Testis (tissue), 3 donors: ENCODE data around the gene DLG1. TPM values are rescaled to one million over a fixed set of nuclear protein-coding genes. Genes with fewer than 3 reads are reported as not detected.

ENCODE experiments used
- DNase-seq: peaks from one replicate; pipeline ENCODE4 v3.0.0-alpha.2; 2019
- H3K27ac ChIP-seq, 2 donors: fragments of 200-600 bp; sonication (generic); one replicate each; pipeline ENCODE4 v1.5.1; 2019
- H3K27me3 ChIP-seq: fragments of 200-600 bp; sonication (generic); one replicate; pipeline ENCODE4 v1.5.1; 2019
- H3K36me3 ChIP-seq: fragments of 200-600 bp; sonication (generic); one replicate; pipeline ENCODE4 v1.5.1; 2017; ENCODE audit warnings: low read depth; ENCODE audit errors: missing control alignments
- H3K4me1 ChIP-seq: fragments of 200-600 bp; sonication (generic); one replicate; pipeline ENCODE4 v1.5.1; 2019
- H3K4me3 ChIP-seq, 2 donors: fragments of 200-600 bp; sonication (generic); one replicate each; pipeline ENCODE4 v1.5.1; 2017 to 2019
- H3K9me3 ChIP-seq: fragments of 200-600 bp; sonication (generic); one replicate; pipeline ENCODE4 v1.5.1; 2017
- CTCF ChIP-seq, 3 experiments: fragments of 450-650 bp in 2 of 3; fragments of 200-600 bp in 1 of 3; sonication (generic) in 1 of 3; IDR thresholded peaks; one replicate each; pipeline ENCODE4 v1.5.1; 2016 to 2019; ENCODE audit warnings: antibody characterized with exemption in 3 of 3, mild to moderate bottlenecking in 2 of 3, moderate library complexity in 1 of 3
- POLR2A ChIP-seq: fragments of 450-650 bp; IDR thresholded peaks from one replicate; pipeline ENCODE4 v1.6.1; 2017; ENCODE audit warnings: antibody characterized with exemption, mild to moderate bottlenecking, moderate library complexity
- WGBS, 2 donors: methylation state at CpG; one replicate each; pipeline ENCODE4 v1.1.5; 2018; 5-methylcytosine and 5-hydroxymethylcytosine counted together
- intact Hi-C: fragments of 100-400 bp; cut with DNase I; formaldehyde crosslinking; loops from one replicate; pipeline ENCODE4 v1.15.1; 2023; ENCODE audit warnings: low total_unique reads
- polyA plus RNA-seq: library from polyadenylated mRNA; stranded (reverse); fragments of 350-450 nt; fragmentation: Illumina TruSeq; extraction: RNeasy Lipid Tissue Mini Kit (QIAGEN cat#74804); gene quantifications from one replicate; pipeline ENCODE4 v1.2.3, GENCODE V29; 2014; ENCODE audit warnings: low read depth, low replicate concordance; ENCODE audit not compliant: insufficient read depth
- total RNA-seq, 2 donors: library from RNA; depleted of rRNA; stranded (reverse); fragments of >200 nt; gene quantifications; one replicate each; pipeline ENCODE4 v1.2.3, GENCODE V29; 2016

The DLG1 gene
- total and polyA plus RNA-seq, 3 donors from 2014 or later, result 37.4 to 99.4 (median 99.3) TPM

- intact Hi-C loops, result no loop called here
- H3K27ac ChIP-seq, result no peak overlapping the region
- DNase-seq, result no peak
- no peaks in the 10 kb centered on the region for H3K27me3 ChIP-seq
- WGBS, 2 donors, result 94 to 96% methylated on average over 3 of the region's 3 CpGs
- H3K4me3 ChIP-seq, result no peak overlapping the region
- H3K9me3 ChIP-seq, result no peaks in the 10 kb centered on the region
- TF ChIP-seq POLR2A (no peak), CTCF (IDR thresholded peaks at IDR 0.05) (no peak)
- H3K4me1 ChIP-seq, result peaks cover 17% of the 10 kb centered on the region
- H3K36me3 ChIP-seq, result no peaks in the 10 kb centered on the region
Observed at GRCh38 chr3:197311591-197311990, 13.2 kb upstream of the DLG1 start.

- intact Hi-C loops, result no loop called here
- DNase-seq, result peak; percentile 18
- Histone ChIP-seq H3K4me3 (no peak overlapping the region), H3K4me1 (peaks cover 17% of the 10 kb centered on the region), H3K9me3 (no peaks in the 10 kb centered on the region), H3K27ac (peak overlapping the region in 1 of 2 donors; percentile 44), H3K27me3 (no peaks in the 10 kb centered on the region), H3K36me3 (no peaks in the 10 kb centered on the region)
- WGBS, 2 donors, result 49 to 54% methylated on average over 5 of the region's 5 CpGs
- no peak for TF ChIP-seq POLR2A
- no peak for TF ChIP-seq CTCF (IDR thresholded peaks at IDR 0.05)
Observed at GRCh38 chr3:197309528-197310361, 11.3 kb upstream of the DLG1 start.

- DNase-seq, result no peak
- TF ChIP-seq CTCF (IDR thresholded peaks at IDR 0.05) (no peak), POLR2A (no peak)
- intact Hi-C loops, result no loop called here
- Histone ChIP-seq H3K27ac (peak overlapping the region; percentile 44 to 50), H3K27me3 (no peaks in the 10 kb centered on the region), H3K4me1 (peaks cover 17% of the 10 kb centered on the region), H3K36me3 (no peaks in the 10 kb centered on the region), H3K9me3 (no peaks in the 10 kb centered on the region), H3K4me3 (no peak overlapping the region)
- 43 to 44% methylated on average over 3 of the region's 3 CpGs for WGBS, 2 donors
Observed at GRCh38 chr3:197308591-197308990, 10.2 kb upstream of the DLG1 start.

GRCh38 chr3:197306374-197307086, 8.1 kb upstream of the DLG1 start:
- peaks cover 17% of the 10 kb centered on the region for H3K4me1 ChIP-seq
- H3K4me3 ChIP-seq, result no peak overlapping the region
- WGBS, 2 donors, result 92 to 95% methylated on average over 7 of the region's 7 CpGs
- no peaks in the 10 kb centered on the region for H3K9me3 ChIP-seq
- no peaks in the 10 kb centered on the region for H3K36me3 ChIP-seq
- intact Hi-C loops, result no loop called here
- no peak for TF ChIP-seq POLR2A
- TF ChIP-seq CTCF (IDR thresholded peaks at IDR 0.05), result no peak
- H3K27ac ChIP-seq, result no peak overlapping the region
- no peak for DNase-seq
- H3K27me3 ChIP-seq, result no peaks in the 10 kb centered on the region
